Mesendoderm (in vitro differentiated cells): Measurements from ENCODE around the gene PSD.

Source experiments
- DNase-seq: peaks from one replicate; pipeline ENCODE4 v3.0.0; 2013
- H2AK5ac ChIP-seq: 2 replicates; pipeline ENCODE4 v1.6.1; 2013; ENCODE audit warnings: low read length, inconsistent platforms
- H2BK120ac ChIP-seq: 2 replicates; pipeline ENCODE4 v1.6.1; 2013; ENCODE audit warnings: low read depth, mild to moderate bottlenecking, low read length, moderate library complexity, mixed read lengths
- H2BK15ac ChIP-seq: replicated peaks from 2 replicates; pipeline ENCODE4 v1.6.1; 2013; ENCODE audit warnings: low read depth, mild to moderate bottlenecking, moderate library complexity
- H2BK5ac ChIP-seq: 2 replicates; pipeline ENCODE4 v1.6.1; 2013; ENCODE audit warnings: low read length, inconsistent platforms
- H3K18ac ChIP-seq: 2 replicates; pipeline ENCODE4 v1.6.1; 2013; ENCODE audit warnings: mild to moderate bottlenecking, low read length, mixed read lengths
- H3K23ac ChIP-seq: one replicate; pipeline ENCODE4 v1.6.1; 2013; ENCODE audit warnings: low read length
- H3K27ac ChIP-seq: 2 replicates; pipeline ENCODE4 v1.5.1; 2013; ENCODE audit warnings: low read depth, mild to moderate bottlenecking, inconsistent platforms, low read length, moderate library complexity
- H3K27me3 ChIP-seq: 2 replicates; pipeline ENCODE4 v1.6.1; 2013; ENCODE audit warnings: low read length, control low read depth, mild to moderate bottlenecking, inconsistent platforms; ENCODE audit not compliant: insufficient read depth, poor library complexity
- H3K36me3 ChIP-seq: 2 replicates; pipeline ENCODE4 v1.6.1; 2013; ENCODE audit warnings: low read length, inconsistent platforms; ENCODE audit not compliant: control insufficient read depth, insufficient read depth
- H3K4ac ChIP-seq: one replicate; pipeline ENCODE4 v1.6.1; 2013; ENCODE audit warnings: low read depth, mild to moderate bottlenecking, low read length, moderate library complexity
- H3K4me1 ChIP-seq: 2 replicates; pipeline ENCODE4 v1.6.1; 2013; ENCODE audit warnings: low read depth, low read length, inconsistent platforms; ENCODE audit not compliant: control insufficient read depth
- H3K4me2 ChIP-seq: 2 replicates; pipeline ENCODE4 v1.6.1; 2013; ENCODE audit warnings: low read length
- H3K4me3 ChIP-seq: 2 replicates; pipeline ENCODE4 v1.5.1; 2013; ENCODE audit warnings: mild to moderate bottlenecking, low read length
- H3K56ac ChIP-seq: one replicate; pipeline ENCODE4 v1.6.1; 2013; ENCODE audit warnings: low read length
- H3K79me1 ChIP-seq: 2 replicates; pipeline ENCODE4 v1.6.1; 2013; ENCODE audit warnings: low read length, inconsistent platforms
- H3K79me2 ChIP-seq: 2 replicates; pipeline ENCODE4 v1.6.1; 2013; ENCODE audit warnings: mild to moderate bottlenecking, low read length; ENCODE audit not compliant: control insufficient read depth, insufficient read depth
- H3K9ac ChIP-seq: 2 replicates; pipeline ENCODE4 v1.6.1; 2013; ENCODE audit warnings: low read length, inconsistent platforms
- H4K5ac ChIP-seq: one replicate; pipeline ENCODE4 v1.6.1; 2013; ENCODE audit warnings: low read length
- H4K8ac ChIP-seq: one replicate; pipeline ENCODE4 v1.6.1; 2013; ENCODE audit warnings: low read depth, mild to moderate bottlenecking, control low read depth, low read length, moderate library complexity
- WGBS: extraction: QIAGEN DNeasy Blood & Tissue Kit; methylation state at CpG from one replicate; pipeline ENCODE4 v1.1.7; 2013; ENCODE audit warnings: low lambda C conversion rate, missing lambda C conversion rate; ENCODE audit not compliant: insufficient coverage; ENCODE audit errors: extremely low coverage; 5-methylcytosine and 5-hydroxymethylcytosine counted together

Gene PSD

GRCh38 chr10:102421757-102422512 lies 3.4 kb upstream of the PSD start:
- H3K4ac ChIP-seq: no peak overlapping the region
- H3K27ac ChIP-seq: no peak overlapping the region
- H3K79me2 ChIP-seq: no peaks in the 10 kb centered on the region
- peak overlapping the region; percentile 85 for H3K9ac ChIP-seq
- H3K4me1 ChIP-seq: peaks cover 7% of the 10 kb centered on the region
- no CpG with 5 or more reads among the region's 62 CpGs for WGBS
- H2BK15ac ChIP-seq: no peak overlapping the region
- H3K79me1 ChIP-seq: no peaks in the 10 kb centered on the region
- no peak overlapping the region for H3K18ac ChIP-seq
- no peak overlapping the region for H4K5ac ChIP-seq
- no peak overlapping the region for H4K8ac ChIP-seq
- peak; percentile 54 for DNase-seq
- no peaks in the 10 kb centered on the region for H3K27me3 ChIP-seq
- peak overlapping the region; percentile 95 for H3K56ac ChIP-seq
- H2BK5ac ChIP-seq: no peak overlapping the region
- no peak overlapping the region for H3K23ac ChIP-seq
- no peaks in the 10 kb centered on the region for H3K36me3 ChIP-seq
- no peak overlapping the region for H2BK120ac ChIP-seq
- peak overlapping the region; percentile 65 for H3K4me2 ChIP-seq
- no peak overlapping the region for H2AK5ac ChIP-seq
- peak overlapping the region; percentile 63 for H3K4me3 ChIP-seq

GRCh38 chr10:102421507-102421756 lies 2.8 kb upstream of the PSD start:
- Histone ChIP-seq H4K5ac (no peak overlapping the region), H3K4me1 (peaks cover 7% of the 10 kb centered on the region), H3K27me3 (no peaks in the 10 kb centered on the region), H2BK5ac (no peak overlapping the region), H3K36me3 (no peaks in the 10 kb centered on the region), H3K27ac (peak overlapping the region; percentile 64), H3K4ac (no peak overlapping the region), H4K8ac (no peak overlapping the region), H3K18ac (no peak overlapping the region), H2BK15ac (no peak overlapping the region), H3K79me1 (no peaks in the 10 kb centered on the region), H2BK120ac (no peak overlapping the region), H3K4me2 (peak overlapping the region; percentile 65), H3K9ac (peak overlapping the region; percentile 85), H3K79me2 (no peaks in the 10 kb centered on the region), H2AK5ac (no peak overlapping the region), H3K56ac (peak overlapping the region; percentile 95), H3K23ac (no peak overlapping the region), H3K4me3 (peak overlapping the region; percentile 63)
- DNase-seq: no peak
- WGBS: no CpG with 5 or more reads among the region's 14 CpGs

- H3K23ac ChIP-seq: no peak within 1 kb of the TSS
- H4K5ac ChIP-seq: no peak within 1 kb of the TSS
- no peak within 1 kb of the TSS for H4K8ac ChIP-seq
- no peak within 1 kb of the TSS for H2BK120ac ChIP-seq
- no peaks in the 10 kb centered on the region for H3K79me2 ChIP-seq
- H2AK5ac ChIP-seq: no peak within 1 kb of the TSS
- H3K18ac ChIP-seq: peak within 1 kb of the TSS; percentile 28
- H2BK15ac ChIP-seq: no peak within 1 kb of the TSS
- no peaks in the 10 kb centered on the region for H3K36me3 ChIP-seq
- H3K56ac ChIP-seq: peak within 1 kb of the TSS; percentile 98
- H3K9ac ChIP-seq: peak within 1 kb of the TSS; percentile 85
- H3K4ac ChIP-seq: no peak within 1 kb of the TSS
- H3K27me3 ChIP-seq: no peaks in the 10 kb centered on the region
- peak within 1 kb of the TSS; percentile 82 for H2BK5ac ChIP-seq
- WGBS: no CpG with 5 or more reads among the region's 66 CpGs
- no peaks in the 10 kb centered on the region for H3K79me1 ChIP-seq
- peak; percentile 98 for DNase-seq
- peak within 1 kb of the TSS; percentile 83 for H3K4me3 ChIP-seq
- H3K27ac ChIP-seq: peak within 1 kb of the TSS; percentile 89
- peaks cover 7% of the 10 kb centered on the region for H3K4me1 ChIP-seq
- peak within 1 kb of the TSS; percentile 94 for H3K4me2 ChIP-seq
These were observed 2.3 kb upstream of the PSD start, which contains the start of gene FBXL15 for GRCh38 chr10:102420714-102421506. Gene FBXL15, plus strand, starts transcription at chr10:102420836. Its CDS starts 294 bp downstream, at chr10:102421130.

- Histone ChIP-seq H4K8ac (no peak overlapping the region), H2BK15ac (no peak overlapping the region), H2BK5ac (no peak overlapping the region), H3K4ac (no peak overlapping the region), H3K56ac (peak overlapping the region; percentile 98), H2BK120ac (no peak overlapping the region), H3K4me3 (peak overlapping the region; percentile 83), H3K79me2 (no peaks in the 10 kb centered on the region), H3K27me3 (no peaks in the 10 kb centered on the region), H3K4me1 (peaks cover 7% of the 10 kb centered on the region), H3K9ac (peak overlapping the region; percentile 82), H3K36me3 (no peaks in the 10 kb centered on the region), H3K18ac (no peak overlapping the region), H3K4me2 (peak overlapping the region; percentile 94), H3K27ac (no peak overlapping the region), H3K23ac (no peak overlapping the region), H2AK5ac (no peak overlapping the region), H4K5ac (no peak overlapping the region), H3K79me1 (no peaks in the 10 kb centered on the region)
- DNase-seq: peak; percentile 40
- WGBS: no CpG with 5 or more reads among the region's 21 CpGs
These were observed 1.7 kb upstream of the PSD start for GRCh38 chr10:102420181-102420713.

- Histone ChIP-seq H3K27me3 (no peaks in the 10 kb centered on the region), H3K4me3 (peak overlapping the region; percentile 83)
- peak; percentile 69 for DNase-seq
These were observed 940 bp upstream of the PSD start for GRCh38 chr10:102419269-102420180.

More at GRCh38 chr10:102419269-102420180, 940 bp upstream of the PSD start:
- no peaks in the 10 kb centered on the region for H3K36me3 ChIP-seq
- H3K56ac ChIP-seq: peak overlapping the region; percentile 98
- no peak overlapping the region for H4K5ac ChIP-seq
- no peak overlapping the region for H2BK15ac ChIP-seq
- peak overlapping the region; percentile 94 for H3K4me2 ChIP-seq
- H2BK5ac ChIP-seq: no peak overlapping the region
- H3K4me1 ChIP-seq: peaks cover 7% of the 10 kb centered on the region
- no peak overlapping the region for H3K18ac ChIP-seq
- peak overlapping the region; percentile 82 for H3K9ac ChIP-seq
- H3K23ac ChIP-seq: no peak overlapping the region
- no peak overlapping the region for H3K4ac ChIP-seq
- H2BK120ac ChIP-seq: no peak overlapping the region
- no peak overlapping the region for H2AK5ac ChIP-seq
- no peak overlapping the region for H4K8ac ChIP-seq
- no CpG with 5 or more reads among the region's 54 CpGs for WGBS
- no peaks in the 10 kb centered on the region for H3K79me1 ChIP-seq
- H3K79me2 ChIP-seq: no peaks in the 10 kb centered on the region
- no peak overlapping the region for H3K27ac ChIP-seq
